Measurements from ENCODE around the gene PCDHGC3. TPM values are rescaled to one million over a fixed set of nuclear protein-coding genes. Genes with fewer than 3 reads are reported as not detected.
A peak's percentile ranks its signal among the peaks of the same experiment; 100 is the strongest.

Gene PCDHGC3
- total and polyA plus RNA-seq, 2 of the 8 experiments (the other 6 are each of a cell fraction or from before 2014, with no cell fraction given), result 4.7 to 18.6 TPM

DNA sequence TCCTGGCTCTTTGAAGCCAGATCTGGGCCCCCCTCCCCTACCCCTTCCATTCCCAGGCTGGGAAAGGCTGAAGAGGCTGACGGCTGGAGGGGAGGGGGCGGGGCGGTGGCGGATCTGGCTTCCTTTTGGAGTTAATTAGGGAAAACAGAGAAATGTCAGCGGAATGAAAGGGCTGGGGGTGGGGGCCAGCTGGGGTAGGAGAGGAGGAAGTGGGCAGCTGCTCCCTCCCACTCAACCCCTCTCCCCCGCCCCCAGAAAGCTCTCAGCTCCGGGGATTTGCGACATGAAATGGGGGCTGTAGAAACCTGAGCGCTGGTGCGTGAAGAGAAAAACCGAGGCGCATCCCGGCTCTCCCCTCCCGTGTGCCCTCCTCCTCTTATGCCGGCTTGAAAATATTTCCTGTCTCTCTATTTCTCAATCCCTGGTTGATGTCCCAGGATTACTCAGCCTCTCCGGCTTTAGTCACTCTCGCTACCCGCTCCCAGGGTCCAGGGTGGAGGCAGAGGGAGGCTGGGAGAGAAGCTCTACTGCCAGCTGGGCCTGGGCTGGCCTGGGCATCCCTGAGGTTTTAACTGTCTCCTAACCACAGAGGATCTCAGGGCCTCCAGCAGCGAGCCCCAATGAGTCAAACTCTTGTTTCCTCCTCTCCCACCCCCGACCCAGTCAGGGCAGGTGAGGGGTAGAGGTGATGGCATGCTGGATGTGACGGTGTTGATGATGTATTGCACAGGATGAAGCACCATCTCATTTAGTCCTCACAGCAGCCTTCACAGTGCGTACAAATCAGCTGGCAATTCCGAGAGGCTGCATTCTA lies 33.2 kb downstream of the PCDHGC3 start:
- Histone ChIP-seq H2BK120ac (replicated peaks; ENCODE audit: low read depth, low read length) (peak overlapping the region; percentile 38), H3K4me3 (ENCODE audit: extremely low read depth in 1 of 4, insufficient read depth in 2 of 4, low read depth in 3 of 4, low read length in 4 of 4) (peak overlapping the region; percentile 17 to 48 (median 22); a peak in 5 of 8 replicates), H2BK20ac (ENCODE audit: low read length) (no peak overlapping the region), H3K27me3 (replicated peaks in 1 of 4; ENCODE audit: control insufficient read depth in 3 of 4, extremely low read depth in 1 of 4, insufficient read depth in 3 of 4, low read length in 3 of 4) (no peaks in the 10 kb centered on the region), H3K9me3 (ENCODE audit: insufficient read depth in 2 of 2, low read depth in 1 of 2, low read length in 1 of 2) (no peaks in the 10 kb centered on the region), H3K18ac (ENCODE audit: extremely low read depth, low read length) (no peak overlapping the region), H2BK5ac (ENCODE audit: low read depth, low read length) (peak overlapping the region; percentile 68), H3K4me1 (replicated peaks in 1 of 4; ENCODE audit: control insufficient read depth in 3 of 4, insufficient read depth in 4 of 4, low read length in 3 of 4) (peaks cover 4 to 21% (median 11%) of the 10 kb centered on the region in 4 experiments), H3K79me1 (ENCODE audit: low read depth, low read length) (no peaks in the 10 kb centered on the region), H2BK12ac (ENCODE audit: low read depth, low read length) (0 out of 2 replicates have a peak overlapping the region, but pooled peaks have one; percentile 68), H4K5ac (ENCODE audit: insufficient read length, low read depth, low read length) (peak overlapping the region; percentile 35), H3K14ac (ENCODE audit: insufficient read length) (no peak overlapping the region), H2AK5ac (ENCODE audit: low read depth, low read length) (no peak overlapping the region), H2BK15ac (ENCODE audit: low read length) (peak overlapping the region; percentile 55; the same call in 1 of the 2 replicates), H3K23me2 (ENCODE audit: low read depth, low read length) (peaks cover 15% of the 10 kb centered on the region), H4K8ac (ENCODE audit: extremely low read depth, insufficient read depth, low read length) (peak overlapping the region; percentile 20), H3K4me2 (ENCODE audit: insufficient read depth in 1 of 2, low read depth in 2 of 2, low read length in 2 of 2) (peak overlapping the region; percentile 61 to 65), H3K36me3 (ENCODE audit: control insufficient read depth in 2 of 4, insufficient read depth in 4 of 4, low read length in 3 of 4) (peaks cover 0 to 9% (median 3%) of the 10 kb centered on the region in 4 experiments; a peak in 3 of 8 replicates), H3K4ac (replicated peaks; ENCODE audit: insufficient read length, low read depth, low read length) (peak overlapping the region; percentile 57), H4K91ac (replicated peaks; ENCODE audit: insufficient read length, low read length) (peak overlapping the region; percentile 72), H3K23ac (ENCODE audit: insufficient read length) (no peak overlapping the region), H3K9ac (replicated peaks in 1 of 4; ENCODE audit: extremely low read depth in 1 of 4, low read depth in 3 of 4, low read length in 3 of 4) (no peak overlapping the region), H3K79me2 (ENCODE audit: control insufficient read depth in 1 of 2, insufficient read depth in 2 of 2, low read length in 2 of 2) (no peaks in the 10 kb centered on the region), H3K56ac (replicated peaks; ENCODE audit: insufficient read length, low read depth, low read length) (no peak overlapping the region), H2AFZ (ENCODE audit: low read length) (no peak overlapping the region), H4K20me1 (replicated peaks in 1 of 2; ENCODE audit: control insufficient read depth in 1 of 2, insufficient read depth in 2 of 2, low read length in 2 of 2) (no peaks in the 10 kb centered on the region), H3K27ac (ENCODE audit: low read depth, low read length) (no peak overlapping the region)
- TF ChIP-seq, protein P1, sequence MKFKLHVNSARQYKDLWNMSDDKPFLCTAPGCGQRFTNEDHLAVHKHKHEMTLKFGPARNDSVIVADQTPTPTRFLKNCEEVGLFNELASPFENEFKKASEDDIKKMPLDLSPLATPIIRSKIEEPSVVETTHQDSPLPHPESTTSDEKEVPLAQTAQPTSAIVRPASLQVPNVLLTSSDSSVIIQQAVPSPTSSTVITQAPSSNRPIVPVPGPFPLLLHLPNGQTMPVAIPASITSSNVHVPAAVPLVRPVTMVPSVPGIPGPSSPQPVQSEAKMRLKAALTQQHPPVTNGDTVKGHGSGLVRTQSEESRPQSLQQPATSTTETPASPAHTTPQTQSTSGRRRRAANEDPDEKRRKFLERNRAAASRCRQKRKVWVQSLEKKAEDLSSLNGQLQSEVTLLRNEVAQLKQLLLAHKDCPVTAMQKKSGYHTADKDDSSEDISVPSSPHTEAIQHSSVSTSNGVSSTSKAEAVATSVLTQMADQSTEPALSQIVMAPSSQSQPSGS (IDR thresholded peaks at IDR 0.05; ENCODE audit: low read length), result no peak
- TF ChIP-seq FOSL1 (IDR thresholded peaks at IDR 0.05; ENCODE audit: insufficient read depth, low read depth, low read length) (no peak), EGR1 (IDR thresholded peaks at IDR 0.05; ENCODE audit: borderline replicate concordance, low read depth, low read length) (0 out of 2 replicates have a peak, but pooled peaks have one; percentile 5), EZH2 (IDR thresholded peaks at IDR 0.05; ENCODE audit: low read depth, low read length, severe bottlenecking) (no peak), CTBP2 (IDR thresholded peaks at IDR 0.05; ENCODE audit: borderline replicate concordance, insufficient read depth, insufficient read length, low read length) (no peak), NRF1 (IDR thresholded peaks at IDR 0.05; ENCODE audit: low read depth, low read length) (no peak), SUZ12 (IDR thresholded peaks at IDR 0.05; ENCODE audit: low read length) (no peak), SIN3A (conservative IDR thresholded peaks at IDR 0.05 in 1 of 2, IDR thresholded peaks at IDR 0.05 in 1 of 2; ENCODE audit: low read depth in 1 of 2, low read length in 2 of 2) (no peak)
- ChIA-PET CTCF (ENCODE audit: partially characterized antibody) (interaction anchor here (0.6 to 50.9 kb wide), 31 partner anchors 9 to 348 kb away, joined by 3 to 1236 read pairs (median 5); partner anchors contain the start of genes PCDHB11, PCDHB13, PCDHB14 and PCDHB15), POLR2A (ENCODE audit: partially characterized antibody) (interaction anchor here (0.6 to 2.2 kb wide), 7 partner anchors 13 to 95 kb away, joined by 3 to 17 read pairs (median 6); partner anchors contain the start of gene PCDHGA11)
- WGBS, 2 experiments (ENCODE audit: extremely low coverage in 1 of 2, insufficient coverage in 1 of 2, insufficient read length in 1 of 2, insufficient replicate concordance in 2 of 2, low coverage in 1 of 2, low lambda C conversion rate in 2 of 2, missing lambda C conversion rate in 1 of 2), result 43% methylated on average over 11 of the region's 23 CpGs; no CpG with 5 or more reads in 1 of the 2 experiments
- no peak for FAIRE-seq
- DNase-seq (ENCODE audit: low read depth in 1 of 2, low spot score in 2 of 2), result no peak
